HG02678 (cell line): ENCODE results near the gene POGLUT2.

Experiments
- ATAC-seq: cut with Tn5 transposase; IDR thresholded peaks from one replicate; pipeline ENCODE4 v1.9.1; 2021; ENCODE audit warnings: mild to moderate bottlenecking, moderate library complexity; ENCODE audit not compliant: unreplicated experiment

POGLUT2 gene

DNA sequence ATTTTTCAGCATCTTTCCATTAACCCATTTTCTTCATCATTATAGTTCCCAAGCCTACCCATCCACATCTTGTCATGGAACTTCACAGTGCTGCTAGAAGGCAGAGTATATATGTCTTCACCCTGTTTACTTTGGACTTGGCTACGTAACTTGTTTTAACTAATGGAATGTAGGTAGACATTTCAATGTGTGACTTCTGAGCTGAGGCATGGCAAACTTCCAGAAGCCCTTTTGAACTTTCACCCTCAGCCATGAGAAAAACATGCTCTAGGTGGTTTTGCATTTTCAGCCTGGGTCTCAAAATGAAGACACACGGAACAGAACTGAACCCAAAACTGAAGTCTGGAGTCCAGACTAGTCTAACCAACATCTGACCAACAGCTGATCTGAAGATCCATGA lies 28.3 kb downstream of the POGLUT2 start:
- ATAC-seq: no peak

- ATAC-seq: no peak
Observed at GRCh38 chr13:102769679-102770078, 29.1 kb downstream of the POGLUT2 start.

- ATAC-seq: no peak
Observed at GRCh38 chr13:102768909-102769308, 29.9 kb downstream of the POGLUT2 start.

- no peak for ATAC-seq
Observed at GRCh38 chr13:102763741-102764140, 35.0 kb downstream of the POGLUT2 start.

GRCh38 chr13:102761071-102761470 lies 37.7 kb downstream of the POGLUT2 start:
- ATAC-seq: no peak

GRCh38 chr13:102758842-102759241 lies 39.9 kb downstream of the POGLUT2 start:
- no peak for ATAC-seq

- no peak for ATAC-seq
Observed at GRCh38 chr13:102757006-102757405, 41.8 kb downstream of the POGLUT2 start.

DNA sequence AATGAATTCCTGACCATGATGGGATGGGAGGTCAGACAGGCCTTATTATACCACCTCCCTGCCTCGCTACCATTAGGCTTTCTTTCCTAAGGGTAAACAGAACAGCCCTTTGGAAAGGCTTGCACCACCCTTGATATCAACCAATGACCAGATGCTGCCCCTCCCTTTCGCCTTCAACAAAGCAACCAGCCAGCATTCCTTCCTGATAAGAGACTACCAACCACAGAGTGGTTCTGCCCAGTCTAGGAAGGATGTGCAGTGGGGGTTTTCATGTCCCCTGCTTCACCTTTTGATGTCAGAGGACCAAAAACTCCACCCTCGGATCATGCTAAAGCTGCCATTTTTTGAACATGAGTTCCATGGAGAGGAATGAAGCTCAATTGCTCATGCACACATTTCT lies 46.9 kb downstream of the POGLUT2 start:
- ATAC-seq: no peak

DNA sequence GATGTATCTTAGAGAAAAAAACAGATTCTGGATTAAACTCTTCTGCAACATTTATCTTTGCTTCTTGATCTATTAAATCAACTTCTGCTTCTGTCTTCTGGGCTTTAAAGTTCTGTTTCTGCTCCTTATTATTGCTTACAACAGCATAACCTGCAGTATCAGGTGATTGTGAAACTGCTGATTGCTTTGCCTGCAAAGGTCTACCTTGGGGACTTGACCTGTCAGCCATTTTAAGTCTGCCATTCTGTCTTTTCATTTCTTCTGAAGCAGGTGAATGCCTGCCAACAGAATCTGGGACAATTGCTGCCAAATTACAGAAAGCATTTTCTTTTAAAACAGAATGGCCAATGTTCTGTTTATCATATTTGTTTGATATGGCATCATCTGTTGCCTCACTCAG lies 56.3 kb downstream of the POGLUT2 start:
- no peak for ATAC-seq

- no peak for ATAC-seq
Observed at GRCh38 chr13:102742101-102742500, 56.7 kb downstream of the POGLUT2 start.
